RWPE2 (cell line): ENCODE measurements around the gene PVR.

Experiments used
- ATAC-seq: fragments of 200-7000 bp; cut with Tn5 transposase; 3 replicates; pipeline ENCODE4 v1.9.1; 2021; ENCODE audit warnings: low read depth
- DNase-seq: peaks from one replicate; pipeline ENCODE4 v3.0.0-alpha.2; 2020; ENCODE audit warnings: low spot score
- H3K27ac ChIP-seq: fragments of 450-650 bp; 2 replicates; pipeline ENCODE4 v1.5.1; 2017; ENCODE audit warnings: mild to moderate bottlenecking; ENCODE audit not compliant: poor library complexity, severe bottlenecking
- H3K27me3 ChIP-seq: fragments of 250-450 bp; sonication (Bioruptor Pico); 2 replicates; pipeline ENCODE4 v1.5.1; 2021; ENCODE audit warnings: mild to moderate bottlenecking, moderate library complexity; ENCODE audit not compliant: insufficient read depth, poor library complexity, severe bottlenecking
- H3K36me3 ChIP-seq: fragments of 250-450 bp; sonication (Bioruptor Pico); 2 replicates; pipeline ENCODE4 v1.5.1; 2020; ENCODE audit warnings: low read depth, mild to moderate bottlenecking, moderate library complexity
- H3K4me1 ChIP-seq: fragments of 250-450 bp; sonication (Bioruptor Pico); 2 replicates; pipeline ENCODE4 v1.5.1; 2021; ENCODE audit warnings: mild to moderate bottlenecking, moderate library complexity; ENCODE audit not compliant: insufficient read depth, poor library complexity, severe bottlenecking
- H3K4me3 ChIP-seq: fragments of 250-450 bp; sonication (Bioruptor Pico); 2 replicates; pipeline ENCODE4 v1.5.1; 2021; ENCODE audit warnings: mild to moderate bottlenecking, moderate library complexity; ENCODE audit not compliant: severe bottlenecking
- H3K9me3 ChIP-seq: fragments of 250-450 bp; sonication (Bioruptor Pico); 2 replicates; pipeline ENCODE4 v1.5.1; 2021; ENCODE audit warnings: mild to moderate bottlenecking, moderate library complexity; ENCODE audit not compliant: severe bottlenecking
- CTCF ChIP-seq: fragments of 450-650 bp; IDR thresholded peaks from one replicate; pipeline ENCODE4 v1.5.1; 2017; ENCODE audit warnings: mild to moderate bottlenecking, moderate library complexity; ENCODE audit not compliant: poor library complexity, severe bottlenecking

PVR gene

DNA sequence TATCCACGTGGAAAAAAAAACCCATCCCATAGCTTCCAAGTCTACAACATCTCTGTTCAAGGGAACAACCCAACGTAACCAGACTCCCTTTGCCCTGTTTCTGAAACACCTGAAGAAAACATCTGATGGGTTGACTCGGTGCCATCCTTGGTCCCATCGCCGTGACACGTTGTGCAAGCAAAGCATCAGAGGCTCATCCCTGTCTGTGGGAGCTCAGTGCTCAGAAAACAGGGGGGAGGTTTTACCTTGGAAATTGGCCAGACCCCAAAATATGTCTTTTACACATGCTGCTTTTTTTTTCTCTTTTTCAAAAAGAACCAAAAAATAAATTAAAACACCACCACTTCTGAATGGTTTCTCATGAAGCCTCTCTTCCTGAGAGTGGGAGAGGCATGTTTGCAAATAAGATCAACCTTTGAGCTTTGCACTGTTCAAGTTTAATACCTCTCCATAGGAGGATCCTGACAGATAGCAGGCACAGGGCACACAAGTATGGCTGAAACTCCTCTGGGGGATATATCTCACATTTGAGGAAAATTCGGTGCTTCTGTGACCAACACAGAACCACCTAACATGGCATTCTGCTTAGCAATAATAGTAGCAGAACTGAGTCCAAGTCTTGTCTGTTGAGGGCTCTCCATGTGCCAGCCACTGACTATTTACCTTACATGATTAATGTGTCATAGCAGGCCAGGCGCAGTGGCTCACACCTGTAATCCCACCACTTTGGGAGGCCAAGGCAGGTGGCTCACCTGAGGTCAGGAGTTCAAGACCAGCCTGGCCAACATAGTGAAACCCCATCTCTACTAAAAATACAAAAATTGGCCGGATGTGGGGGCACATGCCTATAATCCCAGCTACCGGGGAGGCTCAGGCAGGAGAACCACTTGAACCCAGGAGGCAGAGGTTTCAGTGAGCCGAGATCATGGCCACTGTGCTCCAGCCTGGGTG is 7.0 kb upstream of the PVR start:
- Histone ChIP-seq H3K4me1 (peaks cover 25% of the 10 kb centered on the region), H3K36me3 (no peaks in the 10 kb centered on the region; the same call in 1 of the 2 replicates), H3K9me3 (no peaks in the 10 kb centered on the region), H3K27ac (peak overlapping the region; percentile 59), H3K4me3 (no peak overlapping the region), H3K27me3 (no peaks in the 10 kb centered on the region)
- DNase-seq (no peak), ATAC-seq (no peak)
- TF ChIP-seq CTCF, result no peak

DNA sequence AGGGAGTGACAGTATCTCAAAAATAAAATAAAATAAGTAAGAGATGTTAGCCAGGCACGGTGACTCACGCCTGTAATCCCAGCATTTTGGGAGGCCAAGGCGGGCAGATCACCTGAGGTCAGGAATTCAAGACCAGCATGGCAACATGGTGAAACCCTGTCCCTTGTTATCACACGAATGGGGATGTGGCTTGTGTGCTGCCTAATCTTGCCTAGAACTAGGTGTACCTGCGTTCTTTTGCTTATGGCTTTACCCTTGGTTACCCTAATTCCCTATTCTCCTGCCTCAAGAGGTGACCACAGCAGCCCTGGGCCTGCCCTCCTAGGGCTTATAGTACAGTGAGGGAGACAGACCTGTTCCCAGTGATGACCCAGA is 6.3 kb upstream of the PVR start:
- Histone ChIP-seq H3K36me3 (no peaks in the 10 kb centered on the region; the same call in 1 of the 2 replicates), H3K4me1 (peaks cover 25% of the 10 kb centered on the region), H3K27ac (peak overlapping the region; percentile 59), H3K27me3 (no peaks in the 10 kb centered on the region), H3K9me3 (no peaks in the 10 kb centered on the region), H3K4me3 (no peak overlapping the region)
- no peak for TF ChIP-seq CTCF
- no peak for ATAC-seq
- DNase-seq, result no peak

DNA sequence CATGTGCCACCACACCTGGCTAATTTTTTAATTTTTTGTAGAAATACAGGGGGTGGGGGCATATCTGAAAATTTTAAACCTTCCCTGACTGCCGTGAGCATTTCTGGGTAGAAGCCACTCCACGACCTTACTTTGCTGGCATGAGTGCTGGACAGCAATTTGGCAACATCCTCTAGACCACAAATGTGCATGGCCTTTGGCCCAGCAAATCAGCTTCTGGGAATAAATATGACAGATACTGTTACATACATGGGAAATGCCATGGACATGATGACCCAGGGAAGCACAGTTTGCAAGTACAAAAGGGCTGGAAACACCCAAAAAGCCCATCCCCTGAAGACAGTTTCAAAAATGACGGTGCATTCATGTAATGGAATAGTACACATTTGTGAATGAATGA is 3.2 kb upstream of the PVR start:
- Histone ChIP-seq H3K4me3 (no peak overlapping the region), H3K27me3 (no peaks in the 10 kb centered on the region), H3K27ac (peak overlapping the region; percentile 59), H3K9me3 (no peaks in the 10 kb centered on the region), H3K36me3 (peaks cover 3% of the 10 kb centered on the region), H3K4me1 (peaks cover 25% of the 10 kb centered on the region)
- ATAC-seq, result no peak
- no peak for TF ChIP-seq CTCF
- no peak for DNase-seq

DNA sequence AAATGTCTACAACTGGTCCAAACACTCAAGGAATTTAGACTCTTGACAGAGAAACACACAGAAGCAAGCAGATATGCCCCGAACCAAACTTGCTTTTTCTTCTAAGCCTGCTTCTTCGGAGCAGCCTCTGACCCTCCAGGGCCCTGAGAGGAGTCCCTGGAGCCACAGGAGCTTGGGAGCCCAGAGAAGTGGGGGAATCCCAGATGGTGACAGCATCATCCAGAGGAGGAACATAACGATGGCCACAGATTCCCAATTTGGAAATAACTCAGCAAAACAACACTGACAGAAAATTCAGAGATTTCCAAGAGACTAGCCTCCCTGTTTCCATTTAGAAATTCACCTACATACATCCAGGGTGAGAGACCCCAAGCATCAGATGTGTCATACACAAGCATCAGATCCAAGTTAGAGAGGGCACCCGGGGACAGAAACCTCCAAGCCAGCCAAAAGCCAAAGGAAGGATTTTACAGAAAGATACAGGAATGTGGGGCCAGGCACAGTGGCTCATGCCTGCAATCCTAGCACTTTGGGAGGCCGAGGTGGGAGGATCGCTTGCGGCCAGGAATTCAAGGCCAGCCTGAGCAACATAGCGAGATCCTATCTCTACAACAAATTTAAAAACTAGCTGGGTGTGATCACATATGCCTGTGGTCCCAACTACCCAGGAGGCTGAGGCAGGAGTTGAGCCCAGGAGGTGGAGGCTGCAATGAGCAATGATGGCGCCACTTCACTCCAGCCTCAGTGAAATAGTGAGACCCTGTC is 2.0 kb upstream of the PVR start:
- ATAC-seq (no peak), DNase-seq (no peak)
- Histone ChIP-seq H3K27me3 (no peaks in the 10 kb centered on the region), H3K4me1 (peaks cover 19% of the 10 kb centered on the region), H3K27ac (peak overlapping the region; percentile 59), H3K9me3 (no peaks in the 10 kb centered on the region), H3K36me3 (peaks cover 14% of the 10 kb centered on the region), H3K4me3 (no peak overlapping the region)
- no peak for TF ChIP-seq CTCF

DNA sequence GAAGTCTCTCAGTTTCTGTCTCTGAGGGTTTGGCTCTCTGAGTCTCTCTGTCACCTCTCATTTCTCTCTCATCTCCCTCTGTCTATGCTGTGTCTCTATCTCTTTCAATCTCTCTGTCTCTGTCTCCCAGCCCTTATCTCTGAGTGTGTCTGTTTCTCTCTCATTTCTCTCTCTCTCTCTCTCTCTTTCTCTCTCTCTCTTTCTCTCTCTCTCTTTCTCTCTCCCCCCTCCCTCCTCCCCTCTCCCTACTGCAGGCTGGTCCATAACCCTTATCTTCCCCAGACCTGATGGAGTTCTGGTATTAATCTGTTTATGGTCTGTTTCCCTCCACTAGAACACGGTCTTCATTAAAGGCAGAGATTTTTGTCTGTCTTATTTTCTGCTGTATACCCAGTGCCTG is 1.3 kb upstream of the PVR start:
- no peak for TF ChIP-seq CTCF
- DNase-seq (no peak), ATAC-seq (no peak)
- Histone ChIP-seq H3K4me3 (no peak overlapping the region), H3K4me1 (peaks cover 16% of the 10 kb centered on the region), H3K27me3 (no peaks in the 10 kb centered on the region), H3K9me3 (no peaks in the 10 kb centered on the region), H3K36me3 (peaks cover 20% of the 10 kb centered on the region), H3K27ac (peak overlapping the region; percentile 82)
